Measurements from ENCODE around the gene STOX1.

GRCh38 chr10:68870061-68870460 is 42.7 kb downstream of the STOX1 start:
- TF ChIP-seq POLR2AphosphoS5 (IDR thresholded peaks at IDR 0.05) (no peak), EP300 (conservative IDR thresholded peaks at IDR 0.05; ENCODE audit: poor library complexity, severe bottlenecking) (no peak), RAD21 (conservative IDR thresholded peaks at IDR 0.05) (no peak), EZH2 (IDR thresholded peaks at IDR 0.05; ENCODE audit: borderline replicate concordance, insufficient read depth, low read length, poor library complexity, severe bottlenecking) (no peak), TAF1 (IDR thresholded peaks at IDR 0.05; ENCODE audit: low read depth) (no peak)
- TF ChIP-seq, protein P1, sequence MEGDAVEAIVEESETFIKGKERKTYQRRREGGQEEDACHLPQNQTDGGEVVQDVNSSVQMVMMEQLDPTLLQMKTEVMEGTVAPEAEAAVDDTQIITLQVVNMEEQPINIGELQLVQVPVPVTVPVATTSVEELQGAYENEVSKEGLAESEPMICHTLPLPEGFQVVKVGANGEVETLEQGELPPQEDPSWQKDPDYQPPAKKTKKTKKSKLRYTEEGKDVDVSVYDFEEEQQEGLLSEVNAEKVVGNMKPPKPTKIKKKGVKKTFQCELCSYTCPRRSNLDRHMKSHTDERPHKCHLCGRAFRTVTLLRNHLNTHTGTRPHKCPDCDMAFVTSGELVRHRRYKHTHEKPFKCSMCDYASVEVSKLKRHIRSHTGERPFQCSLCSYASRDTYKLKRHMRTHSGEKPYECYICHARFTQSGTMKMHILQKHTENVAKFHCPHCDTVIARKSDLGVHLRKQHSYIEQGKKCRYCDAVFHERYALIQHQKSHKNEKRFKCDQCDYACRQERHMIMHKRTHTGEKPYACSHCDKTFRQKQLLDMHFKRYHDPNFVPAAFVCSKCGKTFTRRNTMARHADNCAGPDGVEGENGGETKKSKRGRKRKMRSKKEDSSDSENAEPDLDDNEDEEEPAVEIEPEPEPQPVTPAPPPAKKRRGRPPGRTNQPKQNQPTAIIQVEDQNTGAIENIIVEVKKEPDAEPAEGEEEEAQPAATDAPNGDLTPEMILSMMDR (IDR thresholded peaks at IDR 0.05; ENCODE audit: poor library complexity, severe bottlenecking) = no peak

All from neural cell (in vitro differentiated cells).